HG03066 (cell line): ENCODE data around the gene CDC14A.
"Not testable (repeated sequence)": the region's sequence is repeated elsewhere in the genome, so short reads cannot be mapped to it uniquely, and the experiment has no call there.

Experiments used
- ATAC-seq: cut with Tn5 transposase; IDR thresholded peaks from one replicate; pipeline ENCODE4 v1.9.1; 2021; ENCODE audit warnings: low read depth; ENCODE audit not compliant: unreplicated experiment

Gene CDC14A

DNA sequence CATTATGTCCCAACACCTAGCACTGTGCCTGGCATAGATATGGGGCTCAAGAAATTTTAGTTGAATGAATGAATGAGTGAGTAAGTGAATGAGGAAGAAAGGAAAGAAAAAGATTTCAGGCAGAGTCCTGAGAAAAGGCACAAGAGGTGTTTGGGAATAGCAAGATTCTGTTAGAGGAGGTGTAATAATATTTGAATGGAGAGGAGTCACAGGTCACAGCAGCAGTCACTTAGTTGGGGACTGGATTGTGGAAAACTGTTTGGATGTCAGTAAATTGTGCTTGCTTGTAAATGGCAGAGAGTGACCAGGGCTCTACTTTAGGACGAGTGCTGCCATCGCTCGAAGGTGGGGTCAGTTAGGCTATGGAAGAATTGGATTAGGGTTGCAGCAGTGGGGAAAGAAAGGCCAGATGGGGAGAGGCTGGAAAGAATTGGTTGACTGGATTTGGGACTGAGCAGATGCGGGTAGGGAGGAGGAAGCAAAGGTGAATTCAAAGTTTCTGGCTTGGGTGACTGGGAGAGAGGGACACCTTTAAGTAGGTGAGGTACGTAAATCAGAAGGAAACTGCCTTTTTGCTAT is 9.3 kb downstream of the CDC14A start:
- no peak for ATAC-seq

DNA sequence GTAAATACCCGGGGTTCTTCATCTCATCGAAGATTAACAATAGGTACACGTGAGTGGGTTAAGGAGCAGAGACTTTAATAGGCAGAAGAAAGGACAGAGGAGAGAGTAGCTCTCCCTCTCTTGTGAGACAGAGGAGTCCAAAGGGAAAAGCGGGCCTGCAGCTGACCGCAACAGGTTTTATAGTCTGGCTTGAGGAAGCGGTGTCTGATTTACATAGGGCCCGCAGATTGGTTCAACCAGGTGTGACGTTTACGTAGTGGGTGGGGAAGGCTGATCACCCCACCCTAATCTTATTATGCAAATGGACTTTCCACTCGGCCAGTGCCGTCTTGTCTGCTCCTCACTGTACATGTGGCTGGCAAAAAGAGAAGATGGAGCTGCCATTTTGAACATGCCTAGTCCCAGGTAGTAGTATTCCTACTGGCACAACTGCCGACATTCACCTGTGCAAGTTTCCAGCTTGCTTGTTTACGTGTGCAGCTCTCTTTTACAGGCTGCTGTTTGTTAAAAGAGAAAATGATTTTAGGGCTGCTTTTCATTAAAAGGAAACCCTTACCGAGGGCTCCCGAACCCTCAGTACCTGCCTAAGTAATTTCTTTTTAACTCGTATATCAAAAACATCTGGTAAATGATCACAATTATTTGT is 10.6 kb downstream of the CDC14A start:
- no peak for ATAC-seq

DNA sequence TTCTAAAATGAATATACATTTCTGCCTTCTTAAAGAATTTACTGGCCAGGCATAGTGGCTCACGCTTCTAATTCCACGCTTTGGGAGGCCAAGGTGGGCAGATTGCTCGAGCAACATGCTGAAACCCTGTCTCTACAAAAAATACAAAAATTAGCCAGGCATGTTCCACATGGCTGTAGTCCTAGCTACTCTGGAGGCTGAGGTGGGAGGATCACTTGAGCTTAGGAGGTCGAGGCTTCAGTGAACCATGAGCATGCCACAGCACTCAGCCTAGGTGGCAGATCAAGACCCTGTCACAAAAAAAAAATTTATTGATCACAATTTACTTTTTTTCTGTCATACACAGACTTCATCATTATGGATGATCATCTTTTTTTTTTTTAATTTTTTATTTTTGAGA is 11.5 kb downstream of the CDC14A start:
- ATAC-seq = no peak

DNA sequence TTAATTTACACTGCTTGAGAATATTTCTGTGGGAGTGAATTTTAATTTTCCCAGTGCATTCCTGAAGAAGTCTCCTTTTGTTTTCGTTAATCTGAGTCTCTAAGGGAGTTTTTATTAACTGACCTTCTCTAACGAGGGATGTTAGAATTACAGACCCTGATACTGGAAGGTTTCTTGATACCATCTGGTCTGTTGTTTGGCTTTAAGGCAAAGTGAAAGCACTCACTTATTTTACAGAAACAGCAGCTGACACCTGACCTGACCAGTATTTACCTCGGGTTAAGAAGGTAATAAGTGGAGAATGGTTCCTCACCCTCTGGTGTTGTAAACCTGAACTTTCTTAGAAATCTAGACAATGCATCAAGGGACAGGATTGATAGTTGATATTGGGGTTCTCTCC is 12.4 kb downstream of the CDC14A start:
- ATAC-seq = no peak

DNA sequence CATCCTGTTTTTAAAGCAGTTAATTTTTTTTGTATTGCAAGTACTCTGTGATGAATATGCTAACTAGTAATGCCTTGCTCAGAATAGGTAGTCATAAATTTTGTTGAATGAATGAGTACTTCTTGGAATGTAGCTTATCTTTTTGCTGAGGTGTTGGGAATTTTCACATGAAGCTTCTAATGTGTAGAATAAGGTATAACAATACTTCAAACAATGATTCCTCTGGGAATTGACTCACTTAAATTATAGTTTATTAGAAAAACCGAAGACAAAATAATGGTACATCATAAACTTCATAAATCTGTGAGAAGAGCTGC is 13.9 kb downstream of the CDC14A start:
- ATAC-seq = no peak

DNA sequence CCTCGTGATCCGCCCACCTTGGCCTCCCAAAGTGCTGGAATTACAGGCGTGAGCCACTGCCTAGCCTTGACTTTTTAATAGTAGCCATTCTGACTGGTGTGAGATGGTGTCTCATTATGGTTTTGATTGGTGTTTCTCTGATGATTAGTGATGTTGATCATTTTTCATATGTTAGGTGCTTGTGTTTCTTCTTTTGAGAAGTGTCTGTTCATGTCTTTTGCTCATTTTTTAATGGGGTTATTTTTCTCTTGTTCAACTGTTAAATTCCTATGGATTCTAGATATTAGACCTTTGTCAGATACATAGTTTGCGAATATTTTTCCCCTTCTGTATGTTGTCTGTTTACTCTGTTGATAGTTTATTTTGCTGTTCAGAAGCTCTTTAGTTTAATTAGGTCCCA is 17.0 kb downstream of the CDC14A start:
- ATAC-seq = not testable (repeated sequence)

DNA sequence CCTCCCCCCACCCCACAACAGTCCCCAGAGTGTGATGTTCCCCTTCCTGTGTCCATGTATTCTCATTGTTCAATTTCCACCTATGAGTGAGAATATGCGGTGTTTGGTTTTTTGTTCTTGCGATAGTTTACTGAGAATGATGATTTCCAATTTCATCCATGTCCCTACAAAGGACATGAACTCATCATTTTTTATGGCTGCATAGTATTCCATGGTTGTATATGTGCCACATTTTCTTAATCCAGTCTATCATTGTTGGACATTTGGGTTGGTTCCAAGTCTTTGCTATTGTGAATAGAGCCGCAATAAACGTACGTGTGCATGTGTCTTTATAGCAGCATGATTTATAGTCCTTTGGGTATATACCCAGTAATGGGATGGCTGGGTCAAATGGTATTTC is 21.6 kb downstream of the CDC14A start:
- ATAC-seq = not testable (repeated sequence)

DNA sequence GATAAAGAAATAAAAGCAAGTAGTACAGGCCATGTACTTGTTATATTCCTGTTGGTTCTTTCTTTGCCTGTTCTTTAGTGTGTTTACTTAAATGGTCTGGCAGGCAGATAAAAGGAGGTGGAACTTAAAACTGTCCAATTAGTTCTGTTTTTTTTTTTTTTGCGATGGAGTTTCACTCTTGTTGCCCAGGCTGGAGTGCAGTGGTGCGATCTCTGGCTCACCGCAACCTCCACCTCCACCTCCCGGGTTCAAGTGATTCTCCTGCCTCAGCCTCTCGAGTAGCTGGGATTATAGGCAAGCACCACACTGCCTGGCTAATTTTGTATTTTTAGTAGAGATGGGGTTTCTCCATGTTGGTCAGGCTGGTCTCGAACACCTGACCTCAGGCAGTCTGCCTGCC is 24.6 kb downstream of the CDC14A start:
- ATAC-seq = not testable (repeated sequence)

DNA sequence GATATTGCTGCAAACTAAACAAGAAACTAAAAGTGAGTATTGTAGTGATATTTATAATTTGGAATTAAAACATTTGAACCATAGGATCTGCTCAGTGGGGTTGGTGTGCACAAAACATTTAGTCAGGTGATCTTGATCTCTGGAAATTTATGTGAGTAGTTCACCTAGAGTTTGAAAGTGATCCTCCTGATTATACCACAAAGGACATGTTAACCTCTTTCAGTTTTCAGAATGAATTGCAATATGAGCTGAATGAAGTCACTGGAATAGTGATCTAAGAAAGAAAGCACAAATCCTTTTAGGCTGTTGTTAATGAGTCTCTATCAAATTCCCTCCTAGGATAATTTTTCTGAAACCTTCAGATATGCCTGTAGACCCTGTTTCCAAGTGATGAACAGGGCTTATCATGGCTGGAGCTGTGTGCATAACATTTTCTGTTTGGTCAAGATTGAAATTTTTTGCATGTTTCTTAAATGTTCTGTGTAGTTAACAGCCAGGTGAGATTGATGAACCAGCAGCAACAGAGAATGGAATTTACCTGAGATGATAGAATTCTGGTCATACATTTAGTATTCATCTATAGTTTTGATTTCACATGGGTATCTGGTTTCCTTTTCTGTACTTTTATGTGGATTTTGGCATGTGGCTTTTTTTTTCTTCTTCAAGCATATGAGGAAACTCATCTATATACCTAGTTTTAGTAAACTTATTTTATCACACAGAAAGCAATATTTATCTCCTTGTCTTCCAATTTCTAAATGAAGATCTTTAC is 25.5 kb downstream of the CDC14A start:
- peak; percentile 95 for ATAC-seq

DNA sequence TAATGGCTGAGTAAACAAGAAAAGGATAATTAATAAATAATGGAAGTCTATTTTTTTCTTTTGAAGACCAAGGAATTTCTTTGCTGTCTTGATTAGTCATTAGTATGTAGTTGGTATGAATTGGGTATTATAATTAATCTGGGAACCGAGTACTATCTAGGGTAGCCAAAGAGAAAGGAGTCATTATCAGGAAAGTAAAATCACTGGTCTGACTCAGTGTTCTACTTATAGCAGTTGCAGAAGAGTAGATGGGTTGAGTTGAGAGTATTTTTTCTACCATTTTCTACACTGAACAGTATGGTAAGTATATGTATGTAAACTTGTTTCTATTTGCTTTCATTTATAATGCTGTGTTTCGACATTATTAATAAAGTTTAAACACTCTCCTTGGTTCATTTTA is 26.6 kb downstream of the CDC14A start:
- ATAC-seq = no peak

DNA sequence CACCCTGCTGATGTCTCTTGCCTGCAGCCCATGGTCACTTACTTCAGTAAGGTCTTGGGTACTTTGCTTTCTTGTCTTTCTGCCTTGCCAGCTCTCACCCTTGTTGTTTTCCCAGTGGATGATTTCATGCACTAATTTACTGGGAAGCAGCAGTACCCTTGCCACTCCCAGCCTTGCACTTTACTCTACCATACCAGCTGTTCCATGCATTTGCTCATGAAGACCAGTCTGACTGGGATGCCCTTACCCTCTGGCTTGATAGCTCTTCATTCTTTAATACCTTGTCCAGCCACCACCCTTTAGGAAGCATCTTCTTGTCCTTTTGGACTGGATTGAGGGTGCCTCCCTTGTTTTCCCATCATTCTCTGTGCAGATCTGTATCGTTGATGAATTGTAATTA is 28.3 kb downstream of the CDC14A start:
- ATAC-seq = no peak

DNA sequence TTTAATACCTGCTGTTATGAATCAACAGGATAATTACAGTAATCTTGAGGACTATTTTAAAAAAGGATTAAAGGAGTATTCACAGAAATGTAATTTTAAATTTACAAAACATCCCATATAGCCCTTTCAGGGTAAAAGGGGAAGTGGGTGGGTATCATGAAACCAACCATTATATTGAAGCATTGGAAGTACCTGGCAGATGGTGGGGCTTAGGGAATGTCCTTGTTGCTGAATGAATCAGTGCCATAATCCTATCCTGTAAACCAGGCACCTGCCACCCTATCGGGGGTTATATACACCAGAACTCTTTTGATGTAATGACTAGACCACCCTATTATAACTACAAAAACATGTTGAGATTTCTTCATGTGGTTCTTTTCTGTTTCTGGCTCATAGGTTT is 30.4 kb downstream of the CDC14A start:
- no peak for ATAC-seq

DNA sequence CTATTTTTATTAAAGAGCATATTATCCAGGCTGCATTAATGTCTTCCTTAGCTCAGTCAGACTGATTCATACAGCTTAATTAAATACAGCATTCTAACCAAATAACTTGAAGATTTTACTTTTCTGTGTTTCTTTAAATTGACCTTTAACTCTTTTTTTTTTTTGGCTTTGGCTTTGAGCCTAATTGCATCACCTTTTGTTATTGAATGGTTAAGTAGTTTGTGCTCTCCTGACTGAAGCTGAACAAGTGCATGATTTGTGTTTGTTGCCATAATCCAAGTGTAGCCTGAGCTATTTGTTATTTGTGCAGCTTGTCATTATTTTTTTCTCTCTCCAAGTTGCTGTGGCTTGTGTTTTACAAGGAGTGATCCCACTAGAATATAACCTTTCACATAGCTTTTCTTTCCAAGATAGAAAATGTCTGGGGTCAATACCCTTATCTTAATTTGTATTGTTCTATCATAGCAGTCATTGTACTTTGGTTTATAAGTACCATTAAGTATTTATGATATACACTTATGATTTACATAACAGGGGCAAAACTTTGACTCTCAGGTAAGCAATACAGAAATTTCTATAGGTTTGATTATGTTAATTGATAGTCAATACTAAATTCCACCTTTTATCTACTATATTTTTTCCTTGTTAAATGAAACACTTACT is 31.6 kb downstream of the CDC14A start:
- ATAC-seq = no peak

DNA sequence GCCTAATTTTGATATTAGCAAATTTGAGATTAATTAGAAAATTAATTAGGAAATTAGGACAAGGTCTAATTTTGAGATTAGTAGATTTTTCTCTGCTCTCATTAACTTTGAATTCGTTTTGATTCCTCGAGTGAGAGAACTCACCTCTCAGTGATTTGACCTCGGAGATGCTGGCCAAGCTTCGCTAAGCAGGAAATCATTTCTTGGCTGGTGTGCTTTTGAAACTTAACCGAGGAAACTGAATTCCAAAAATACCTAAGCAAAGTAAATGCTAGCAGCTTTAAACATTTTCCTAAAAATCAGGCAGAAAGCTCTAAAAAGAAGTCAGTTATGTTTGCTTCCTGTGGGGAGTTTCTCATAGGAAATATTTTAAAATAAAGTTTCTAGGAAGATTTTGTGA is 34.9 kb downstream of the CDC14A start:
- no peak for ATAC-seq

DNA sequence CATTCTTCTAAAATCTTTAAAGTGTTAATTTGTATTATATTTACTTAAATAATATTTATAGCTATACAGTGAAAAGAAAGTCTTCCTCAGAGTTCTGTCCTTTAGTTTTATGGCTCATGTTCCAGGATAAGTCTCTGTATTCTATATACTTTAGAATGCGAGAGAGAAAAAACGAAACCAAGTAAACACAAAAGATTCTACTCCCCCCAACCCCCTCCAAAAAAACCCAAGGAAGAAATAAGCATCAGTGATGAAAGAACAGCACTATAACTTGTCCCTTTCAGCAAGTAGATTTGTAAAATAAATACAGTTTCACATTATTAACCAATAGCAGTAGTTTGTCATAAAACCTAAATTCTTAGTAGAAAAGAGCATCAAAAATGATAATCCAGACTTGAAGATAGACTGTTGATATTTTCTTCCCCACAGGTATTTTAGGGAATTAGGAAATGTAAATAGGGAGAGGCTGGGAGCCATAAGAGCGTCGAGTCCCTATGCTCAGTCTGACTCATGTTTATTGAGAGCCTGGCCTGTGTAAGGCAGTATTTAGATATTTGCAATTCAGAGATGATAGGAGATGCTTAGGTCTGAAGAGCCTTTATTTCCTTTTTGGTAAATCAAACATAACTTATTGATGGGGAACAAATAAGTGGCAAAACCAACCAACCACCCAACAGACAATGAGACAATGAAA is 35.5 kb downstream of the CDC14A start:
- no peak for ATAC-seq

DNA sequence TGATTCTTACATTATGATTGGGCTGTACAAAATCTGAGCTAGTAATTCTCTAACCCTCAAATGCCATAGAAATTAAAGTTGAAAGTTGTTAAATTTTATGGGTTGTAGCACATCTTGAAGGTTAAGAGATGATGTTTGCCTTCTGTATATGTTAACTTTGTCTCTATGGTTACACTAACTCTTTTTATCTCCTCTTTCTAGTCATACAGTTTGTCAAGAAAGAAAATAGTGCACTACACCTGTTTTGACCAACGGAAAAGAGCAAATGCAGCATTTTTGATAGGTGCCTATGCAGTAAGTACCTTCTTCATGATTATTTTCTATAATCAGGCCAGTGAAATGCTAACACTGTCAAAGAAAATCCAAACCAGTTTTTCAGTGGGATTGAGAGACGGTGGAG is 38.2 kb downstream of the CDC14A start:
- ATAC-seq = no peak

DNA sequence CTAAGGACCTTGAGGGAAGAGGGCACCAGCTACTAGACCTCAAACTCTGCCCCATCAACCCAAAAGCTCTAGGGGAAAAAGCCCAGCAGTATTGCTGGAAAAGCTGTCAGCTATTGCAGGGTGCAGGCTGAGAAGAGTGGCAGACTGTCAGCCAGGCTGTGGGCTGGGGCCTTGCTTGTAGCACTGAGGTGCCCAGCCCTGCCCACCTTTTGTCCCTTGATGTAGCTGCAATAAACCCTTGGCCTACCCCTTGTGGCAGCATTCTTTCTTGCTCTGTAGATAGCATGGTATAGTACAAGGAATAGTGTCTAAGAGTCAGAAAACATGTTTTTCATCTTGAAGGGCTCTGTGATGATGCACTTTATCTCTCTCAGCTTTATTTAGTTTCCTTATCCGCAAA is 39.4 kb downstream of the CDC14A start:
- ATAC-seq = no peak

DNA sequence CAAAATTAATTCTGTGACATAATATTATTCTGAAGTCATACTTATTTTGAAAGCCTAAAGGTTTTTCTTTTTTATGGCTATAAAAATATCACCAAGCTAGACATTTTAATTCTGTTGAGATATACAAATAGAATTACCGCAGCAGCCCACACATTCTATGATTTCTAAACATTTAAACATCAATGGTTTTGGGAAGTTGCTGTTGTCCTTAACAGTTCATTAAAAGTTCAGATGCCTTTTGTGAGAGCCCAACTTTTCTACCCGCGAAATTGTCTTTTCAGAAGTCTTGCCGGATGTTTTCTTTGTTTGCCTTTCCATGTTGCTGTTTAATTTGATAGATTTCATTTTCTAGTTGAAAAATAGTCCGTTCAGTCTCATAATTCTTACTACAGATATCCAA is 40.5 kb downstream of the CDC14A start:
- no peak for ATAC-seq

DNA sequence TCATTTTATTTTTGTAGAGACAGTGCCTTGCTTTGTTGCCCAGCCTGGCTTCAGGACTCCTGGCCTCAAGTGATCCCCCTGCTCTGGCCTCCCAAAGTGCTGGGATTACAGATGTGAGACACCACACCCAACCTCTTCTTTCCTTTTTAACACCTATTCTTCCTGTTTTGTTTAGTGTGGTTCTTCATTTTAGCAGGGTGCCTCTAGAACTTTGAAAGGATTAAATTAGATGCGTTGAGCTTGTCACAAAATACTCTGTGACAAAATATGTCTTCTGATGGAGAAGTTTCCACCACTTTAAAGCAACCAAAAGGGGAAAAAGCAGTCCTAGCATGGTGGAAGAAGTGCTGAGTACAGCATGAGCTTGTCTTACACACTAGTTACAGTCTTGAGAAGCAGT is 42.0 kb downstream of the CDC14A start:
- no peak for ATAC-seq

DNA sequence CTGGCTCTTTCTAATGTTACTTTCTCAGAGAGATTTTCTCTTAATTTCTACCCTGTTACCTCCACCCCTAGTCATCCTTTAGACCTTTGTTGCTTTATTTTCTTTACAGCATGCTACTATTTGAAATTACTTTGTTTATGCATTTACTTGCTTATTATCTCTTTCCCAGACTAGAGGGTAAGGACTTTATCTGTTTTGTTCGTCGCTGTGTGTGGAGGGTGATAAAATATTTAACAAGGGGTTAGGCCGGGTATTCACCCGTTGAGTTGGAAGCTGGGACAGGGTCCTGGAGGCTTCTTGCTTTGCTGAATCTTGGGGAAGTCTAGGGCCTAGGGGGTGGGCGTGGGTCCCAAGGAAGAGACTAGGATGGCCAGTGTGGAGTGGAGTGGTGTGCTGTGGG is 43.6 kb downstream of the CDC14A start:
- no peak for ATAC-seq

DNA sequence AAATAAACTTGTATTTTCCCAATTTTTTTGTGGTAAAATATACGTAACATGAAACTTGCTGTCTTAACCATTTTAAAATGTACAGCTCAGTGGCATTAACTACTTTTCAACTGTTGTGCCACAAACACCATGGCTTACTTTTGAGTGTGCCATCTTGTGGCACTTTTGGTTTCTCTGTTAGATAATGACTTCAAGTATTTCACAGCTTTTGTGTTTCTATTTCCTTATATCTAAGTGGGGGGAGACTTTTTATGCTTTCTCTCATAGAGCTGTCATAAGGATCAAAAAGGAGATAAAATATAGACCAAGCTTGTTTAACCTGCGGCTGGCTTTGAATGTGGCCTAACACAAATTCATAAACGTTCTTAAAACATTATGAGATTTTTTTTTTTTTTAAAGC is 44.3 kb downstream of the CDC14A start:
- ATAC-seq = no peak
